SK-MEL-5 (cell line): ENCODE data around the gene MEMO1. TPM values are rescaled to one million over a fixed set of nuclear protein-coding genes. Genes with fewer than 3 reads are reported as not detected.
"Not testable (repeated sequence)": the region's sequence is repeated elsewhere in the genome, so short reads cannot be mapped to it uniquely, and the experiment has no call there.

Source experiments
- DNase-seq: peaks from one replicate; pipeline ENCODE4 v3.0.0-alpha.2; 2016; ENCODE audit warnings: low read depth, low spot score
- in situ Hi-C: cut with HindIII; loops from 2 replicates; pipeline ENCODE4 v1.10.0; 2016; ENCODE audit warnings: low sequenced_read_pairs, high pct_unique_total_duplicates, low pct_unique_long_range_greater_than_20kb
- total RNA-seq: library from RNA; depleted of rRNA; stranded (reverse); fragments of >200 nt; shearing (Covaris generic); gene quantifications from 2 replicates; pipeline ENCODE4 v1.2.3, GENCODE V29; 2014

Gene MEMO1
- total RNA-seq, 1 experiment from 2014 or later: 56.2 TPM

DNA sequence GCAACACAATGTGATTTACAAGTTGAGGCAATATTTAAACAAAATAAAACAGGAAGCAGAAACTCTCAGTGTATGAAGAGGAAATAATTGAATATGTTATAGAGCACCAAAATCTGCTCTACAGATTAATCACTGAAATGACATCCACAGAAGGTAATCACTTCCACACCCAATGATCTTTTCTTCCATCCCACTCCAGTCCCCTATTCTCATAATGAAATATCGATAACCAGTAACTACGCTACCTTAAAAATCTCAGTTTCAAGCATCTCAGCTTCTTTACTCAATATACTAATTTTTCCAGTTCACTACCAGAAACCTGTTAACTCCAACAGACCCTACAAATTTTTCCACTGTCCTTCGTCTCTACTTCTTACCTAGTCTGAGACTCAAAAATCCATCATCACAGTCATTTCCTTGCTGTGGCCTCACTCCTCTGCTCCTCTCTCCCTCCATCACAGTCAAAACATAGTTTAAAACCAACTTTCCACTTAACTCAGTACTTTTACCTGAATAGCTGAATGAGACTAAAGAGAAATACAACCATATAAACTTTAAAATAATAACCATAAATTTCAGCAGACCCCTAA lies 67.1 kb downstream of the MEMO1 start:
- in situ Hi-C loops: no loop called here
- DNase-seq: no peak

DNA sequence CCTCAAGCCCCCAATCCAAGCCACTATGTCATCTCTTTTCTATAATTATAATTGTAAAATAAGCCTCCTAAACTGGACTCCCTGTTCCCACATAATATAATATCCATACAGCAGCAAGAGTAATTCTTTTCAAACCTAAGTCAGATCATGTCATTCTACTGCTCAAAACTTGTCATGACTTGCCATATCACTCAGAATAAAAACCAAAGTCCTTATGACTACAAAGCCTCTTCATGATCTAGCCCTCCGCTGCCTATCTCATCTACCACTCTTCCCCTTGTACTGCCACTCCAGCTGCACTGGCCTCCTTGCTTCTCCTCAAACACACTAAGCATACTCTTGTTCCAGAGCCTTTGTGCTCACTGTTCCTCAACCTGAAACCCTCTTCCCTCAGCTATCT lies 69.9 kb downstream of the MEMO1 start:
- in situ Hi-C loops: no loop called here
- DNase-seq: no peak

DNA sequence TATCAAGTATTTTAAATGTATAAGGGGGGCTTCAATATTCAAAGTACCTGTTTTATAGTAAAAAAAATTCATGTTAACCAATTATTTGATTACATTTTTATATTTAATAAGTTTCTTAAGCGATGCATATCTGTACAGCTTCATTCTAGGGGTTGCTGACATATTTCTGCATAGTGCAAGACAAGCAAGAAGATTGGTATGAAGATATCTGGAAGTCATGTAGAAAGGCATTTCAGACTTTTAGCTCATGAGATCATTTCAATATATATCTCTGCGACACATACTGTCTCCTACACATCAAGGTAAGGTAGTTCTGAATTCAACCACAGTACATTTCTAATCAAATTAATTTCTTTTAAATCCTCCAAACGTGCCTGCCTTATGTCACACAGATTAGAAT lies 73.1 kb downstream of the MEMO1 start:
- in situ Hi-C loops: no loop called here
- DNase-seq: no peak

DNA sequence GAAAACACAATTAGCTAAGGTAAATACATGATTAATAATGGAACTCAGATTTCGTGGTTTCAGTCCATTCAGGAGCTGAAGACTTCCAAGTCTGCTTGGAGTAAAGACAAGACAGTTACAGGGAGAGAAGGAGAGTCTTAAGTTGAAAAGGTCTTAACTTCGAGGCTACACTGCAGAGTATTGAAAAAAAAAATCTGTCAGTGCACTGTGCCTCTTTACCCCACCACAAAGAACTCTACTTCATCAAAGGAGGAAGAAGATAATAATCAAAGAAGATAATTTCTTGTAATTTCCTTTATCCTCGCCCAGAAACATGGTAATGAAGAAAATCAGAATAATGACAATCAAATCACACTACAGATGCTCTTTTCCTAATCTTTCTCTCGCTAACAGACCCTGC lies 75.4 kb downstream of the MEMO1 start:
- DNase-seq: no peak
- in situ Hi-C loops: no loop called here

DNA sequence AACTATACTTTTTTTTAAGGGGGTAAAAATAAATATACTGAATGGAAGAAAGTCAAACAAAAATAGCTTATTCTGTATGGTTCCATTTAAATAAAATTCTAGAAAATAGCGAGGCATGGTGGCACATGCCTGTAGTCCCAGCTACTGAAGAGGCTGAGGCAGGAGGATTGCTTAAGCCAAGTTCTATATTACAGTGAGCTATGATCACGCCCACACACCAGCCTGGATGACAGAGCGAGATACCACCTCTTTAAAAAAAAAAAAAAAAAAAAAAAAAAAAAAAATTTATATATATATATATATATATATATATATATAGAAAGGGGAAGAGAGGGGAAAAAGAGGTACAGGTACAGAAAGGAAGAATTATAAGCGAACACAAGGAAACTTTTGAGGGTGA lies 77.7 kb downstream of the MEMO1 start:
- no peak for DNase-seq
- in situ Hi-C loops: no loop called here

DNA sequence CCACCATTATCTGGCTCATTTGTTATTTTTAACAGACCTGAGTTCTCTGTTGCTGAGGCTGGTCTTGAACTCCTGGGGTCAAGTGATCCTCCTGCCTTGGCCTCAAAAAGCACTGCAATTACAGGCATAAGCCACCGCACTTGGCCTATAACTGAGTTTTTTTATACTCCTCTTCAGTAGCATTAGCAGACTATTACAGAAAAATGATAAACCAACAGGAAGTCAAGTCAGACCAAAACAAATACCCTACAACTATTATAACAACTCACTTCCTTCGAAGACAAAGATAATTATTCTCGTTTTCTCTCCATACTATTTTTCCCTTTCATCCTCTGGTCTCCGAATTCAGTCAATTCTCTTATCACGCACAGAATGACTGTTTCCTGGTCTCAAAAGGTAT lies 78.2 kb downstream of the MEMO1 start:
- DNase-seq: no peak
- in situ Hi-C loops: no loop called here

DNA sequence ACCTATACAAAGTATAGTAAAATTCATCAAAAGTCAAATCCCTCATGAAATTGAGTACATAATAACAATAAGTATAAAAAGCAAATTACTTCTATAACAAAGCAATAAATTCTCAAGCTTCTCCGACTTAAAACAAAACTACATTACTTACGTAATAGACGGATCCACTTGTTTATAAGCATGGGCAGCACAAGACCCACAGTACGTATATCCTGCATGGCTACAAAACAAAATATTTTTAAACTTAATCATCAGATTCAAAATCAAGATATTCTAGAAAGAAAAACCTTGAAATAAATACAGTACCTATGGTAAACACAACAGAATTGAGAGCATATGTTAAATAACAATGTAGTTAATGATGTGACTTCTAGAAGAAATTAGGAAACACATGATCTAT lies 78.9 kb downstream of the MEMO1 start:
- no peak for DNase-seq
- in situ Hi-C loops: no loop called here

DNA sequence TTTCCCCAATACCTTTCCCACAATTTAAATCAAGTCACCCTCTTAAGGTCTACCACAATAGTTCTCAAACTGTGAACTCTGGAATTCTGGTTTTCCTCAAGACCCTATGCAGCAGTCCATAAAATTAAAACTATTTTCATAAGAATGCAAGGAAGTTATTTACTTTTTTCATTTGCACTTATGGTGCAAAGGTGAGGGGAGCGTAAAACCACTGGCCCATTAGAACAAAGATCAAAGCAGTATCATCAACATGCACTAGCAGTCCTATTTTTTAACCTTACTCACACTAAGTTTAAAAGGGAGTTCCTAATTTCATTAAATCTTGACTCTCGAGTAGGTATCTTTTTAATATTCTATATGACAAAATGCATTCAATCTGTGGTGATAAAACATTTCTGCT lies 85.3 kb downstream of the MEMO1 start:
- no peak for DNase-seq
- in situ Hi-C loops: no loop called here

DNA sequence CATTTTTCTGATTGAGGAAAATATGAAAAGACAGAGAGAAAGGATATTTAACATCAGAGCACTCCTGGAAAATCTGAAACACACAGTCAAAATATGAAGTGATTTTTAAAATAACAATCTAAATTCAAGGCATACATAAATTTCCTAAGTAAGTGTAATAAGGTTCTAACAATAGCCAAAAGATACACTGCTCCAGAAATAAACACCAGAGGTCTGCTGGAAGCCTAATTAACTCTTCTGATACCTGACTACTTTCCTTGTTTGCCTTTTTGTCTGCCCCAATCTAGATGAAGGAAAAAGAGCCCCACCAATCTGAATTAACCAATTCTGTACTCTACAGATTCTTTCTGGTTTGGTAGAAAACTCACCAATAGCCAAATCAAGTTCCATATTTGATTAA lies 87.1 kb downstream of the MEMO1 start:
- in situ Hi-C loops: no loop called here
- no peak for DNase-seq

DNA sequence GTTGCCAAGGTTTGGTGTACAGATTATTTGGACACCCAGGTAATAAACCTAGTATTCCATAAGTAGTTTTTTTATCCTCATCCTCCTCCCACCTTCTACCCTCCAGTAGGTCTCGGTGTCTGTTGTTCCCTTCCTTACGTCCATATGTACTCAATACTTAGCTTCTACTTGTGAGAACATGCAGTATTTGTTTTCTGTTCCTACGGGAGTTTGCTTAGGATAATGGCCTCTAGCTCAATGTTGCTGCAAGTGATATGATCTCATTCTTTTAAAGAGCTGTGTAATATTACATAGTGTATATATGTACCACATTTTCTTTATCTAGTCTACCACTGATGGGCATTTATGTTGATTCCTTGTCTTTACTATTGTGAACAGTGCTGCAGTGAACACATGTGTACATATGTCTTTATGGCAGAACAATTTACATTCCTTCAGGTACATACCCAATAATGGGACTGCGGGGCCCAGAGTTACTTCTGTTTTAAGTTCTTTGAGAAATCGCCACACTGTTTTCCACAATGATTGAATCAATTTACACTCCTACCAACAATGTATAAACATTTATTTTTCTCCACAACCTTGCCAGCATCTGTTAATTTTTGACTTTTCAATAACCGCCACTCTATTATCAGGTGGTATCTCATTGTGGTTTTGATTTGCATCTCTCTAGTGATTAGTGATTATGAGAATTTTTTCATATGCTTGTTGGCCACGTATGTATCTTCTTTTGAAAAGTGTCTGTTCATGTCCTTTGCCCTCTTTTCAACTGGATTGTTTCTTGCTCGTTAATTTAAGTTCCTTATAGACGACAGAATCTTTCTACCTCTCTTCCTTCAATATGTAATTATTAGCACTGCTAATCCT lies 88.0 kb downstream of the MEMO1 start:
- in situ Hi-C loops: no loop called here
- DNase-seq: no peak

DNA sequence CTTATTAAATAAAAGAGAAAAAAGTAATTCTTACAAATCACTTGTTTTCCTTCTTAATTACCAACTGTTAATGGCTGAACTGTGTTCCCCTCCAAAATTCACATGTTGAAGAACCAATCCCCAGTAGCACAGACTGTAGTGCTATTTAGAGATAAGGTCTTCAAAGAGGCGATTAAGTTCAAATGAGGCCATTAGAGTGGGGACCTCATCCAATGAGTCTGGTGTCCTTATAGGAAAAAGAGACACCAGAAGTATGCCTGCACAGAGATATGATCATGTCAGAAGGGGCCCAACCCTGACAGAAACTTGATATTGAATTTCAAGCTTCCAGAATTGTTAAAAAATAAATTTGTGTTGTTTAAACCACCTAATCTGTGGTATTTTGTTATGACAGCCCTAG lies 89.8 kb downstream of the MEMO1 start:
- in situ Hi-C loops: no loop called here
- no peak for DNase-seq

DNA sequence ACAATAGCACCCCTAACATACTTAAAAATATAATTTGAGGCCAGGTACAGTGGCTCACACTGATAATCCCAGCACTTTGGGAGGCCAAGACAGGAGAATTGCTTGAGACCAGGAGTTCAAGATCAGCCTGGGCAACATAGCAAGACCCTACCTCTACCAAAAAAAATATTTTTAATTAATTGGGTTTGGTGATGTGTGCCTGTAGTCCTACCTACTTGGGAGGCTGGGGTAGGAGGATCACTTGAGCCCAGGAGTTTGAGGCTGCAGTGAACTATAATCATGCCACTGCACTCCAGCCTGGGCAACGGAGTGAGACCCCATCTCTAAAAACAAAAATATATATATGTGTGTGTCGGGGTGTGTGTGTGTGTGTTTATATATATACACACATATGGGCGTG lies 91.3 kb downstream of the MEMO1 start:
- in situ Hi-C loops: no loop called here
- DNase-seq: no peak

DNA sequence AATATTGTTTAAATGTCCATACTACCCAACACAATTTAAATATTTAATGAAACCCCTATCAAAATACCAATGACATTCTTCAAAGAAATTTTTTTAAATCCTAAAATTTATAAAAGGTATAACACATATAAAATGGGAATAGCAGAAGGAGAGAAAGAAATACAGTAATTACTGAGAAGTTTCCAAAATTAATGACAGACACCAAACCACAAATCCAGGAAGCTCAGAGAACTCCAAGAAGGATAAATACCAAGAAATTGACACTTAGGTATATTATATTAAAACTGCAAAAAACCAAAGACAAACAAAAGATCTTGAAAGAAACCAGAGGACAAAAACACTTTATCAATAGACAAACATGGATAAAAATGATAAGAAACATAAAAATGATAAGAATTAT lies 101.1 kb downstream of the MEMO1 start:
- in situ Hi-C loops: no loop called here
- DNase-seq: no peak

DNA sequence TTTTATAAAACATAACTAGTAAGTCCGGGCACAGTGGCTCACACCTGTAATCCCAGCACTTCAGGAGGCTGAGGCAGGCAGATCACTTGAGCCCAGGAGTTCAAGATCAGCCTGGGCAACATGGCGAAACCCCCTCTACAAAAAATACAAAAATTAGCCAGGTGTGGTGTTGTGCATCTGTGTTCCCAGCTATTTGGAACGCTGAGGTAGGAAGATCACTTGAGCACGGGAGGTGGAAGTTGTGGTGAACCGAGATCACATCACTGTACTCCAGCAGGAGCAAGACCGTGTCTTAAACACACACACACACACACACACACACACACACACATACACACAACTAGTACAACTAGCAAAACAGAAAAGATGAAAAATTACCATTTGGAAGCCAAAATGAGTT lies 103.3 kb downstream of the MEMO1 start:
- in situ Hi-C loops: not testable (repeated sequence)

DNA sequence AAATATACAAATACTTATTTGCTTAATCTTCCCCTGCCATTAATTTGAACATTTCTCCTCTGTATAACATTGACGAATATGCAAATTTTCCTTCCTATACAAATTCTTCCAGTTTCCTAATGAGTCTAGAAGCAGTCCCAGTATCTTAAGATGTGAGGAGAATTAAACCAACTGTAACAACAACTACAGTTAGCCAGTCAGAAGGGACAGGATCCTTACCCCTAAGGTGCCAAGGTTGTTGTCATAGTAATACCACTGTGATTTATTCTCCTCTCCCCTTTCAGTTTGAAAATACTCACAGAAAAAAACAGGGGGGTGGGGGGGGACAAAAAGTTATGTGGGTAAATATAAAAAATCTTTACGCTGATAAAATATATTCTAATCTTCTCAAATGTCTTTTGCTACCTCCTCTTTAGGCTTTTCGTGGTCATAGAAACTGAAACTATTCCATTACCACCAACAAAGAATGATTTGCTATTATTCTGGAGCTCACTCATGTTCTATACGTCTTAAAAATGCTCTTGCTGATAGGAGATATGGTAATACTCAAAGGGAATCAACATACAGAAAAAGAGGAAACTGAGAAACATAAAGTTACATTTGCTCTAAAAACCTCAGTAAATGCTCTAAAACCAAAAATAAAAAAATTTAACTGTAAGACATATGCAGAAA lies 107.6 kb downstream of the MEMO1 start:
- in situ Hi-C loops: no loop called here

More for the DNA sequence above, 103.3 kb downstream of the MEMO1 start:
- DNase-seq: not testable (repeated sequence)

DNA sequence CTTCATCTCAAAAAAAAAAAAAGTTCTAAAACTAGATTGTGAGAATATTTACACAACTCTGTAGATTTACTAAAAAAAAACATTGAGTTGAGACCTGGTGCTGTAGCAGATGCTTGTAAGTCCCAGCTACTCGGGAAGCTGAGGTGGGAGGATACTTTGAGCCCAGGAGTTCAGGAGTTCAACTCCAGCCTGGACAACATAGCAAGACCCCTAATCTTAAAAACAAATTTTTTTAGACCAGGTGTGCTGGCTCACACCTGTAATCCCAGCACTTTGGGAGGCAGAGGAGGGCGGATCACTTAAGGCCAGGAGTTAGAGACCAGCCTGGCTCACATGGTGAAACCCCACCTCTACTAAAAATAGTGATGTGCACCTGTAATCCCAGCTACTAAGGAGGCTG lies 108.9 kb downstream of the MEMO1 start:
- DNase-seq: no peak
- in situ Hi-C loops: no loop called here

More for the DNA sequence above, 107.6 kb downstream of the MEMO1 start:
- DNase-seq: no peak

DNA sequence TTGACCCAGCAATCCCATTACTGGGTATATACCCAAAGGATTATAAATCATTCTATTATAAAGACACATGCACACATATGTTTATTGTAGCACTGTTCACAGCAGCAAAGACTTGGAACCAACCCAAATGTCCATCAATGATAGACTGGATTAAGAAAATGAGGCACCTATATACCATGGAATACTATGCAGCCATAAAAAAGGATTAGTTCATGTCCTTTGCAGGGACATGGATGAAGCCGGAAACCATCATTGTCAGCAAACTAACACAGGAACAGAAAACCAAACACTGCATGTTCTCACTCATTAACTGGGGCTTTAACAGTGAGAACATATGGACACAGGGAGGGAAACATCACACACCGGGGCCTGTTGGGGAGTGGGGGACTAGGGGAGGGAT lies 110.7 kb downstream of the MEMO1 start:
- DNase-seq, in situ Hi-C loops: not testable (repeated sequence)

DNA sequence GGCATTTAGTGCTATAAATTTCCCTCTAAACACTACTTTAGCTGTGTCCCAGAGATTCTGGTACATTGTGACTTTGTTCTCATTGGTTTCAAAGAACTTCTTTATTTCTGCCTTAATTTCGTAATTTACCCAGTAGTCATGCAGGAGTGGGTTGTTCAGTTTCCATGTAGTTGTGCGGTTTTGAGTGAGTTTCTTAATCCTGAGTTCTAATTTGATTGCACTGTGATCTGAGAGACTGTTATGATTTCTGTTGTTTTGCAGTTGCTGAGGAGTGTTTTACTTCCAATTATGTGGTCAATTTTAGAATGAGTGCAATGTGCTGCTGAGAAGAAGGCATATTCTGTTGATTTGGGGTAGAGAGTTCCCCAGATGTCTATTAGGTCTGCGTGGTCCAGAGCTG lies 112.5 kb downstream of the MEMO1 start:
- in situ Hi-C loops: not testable (repeated sequence)

DNA sequence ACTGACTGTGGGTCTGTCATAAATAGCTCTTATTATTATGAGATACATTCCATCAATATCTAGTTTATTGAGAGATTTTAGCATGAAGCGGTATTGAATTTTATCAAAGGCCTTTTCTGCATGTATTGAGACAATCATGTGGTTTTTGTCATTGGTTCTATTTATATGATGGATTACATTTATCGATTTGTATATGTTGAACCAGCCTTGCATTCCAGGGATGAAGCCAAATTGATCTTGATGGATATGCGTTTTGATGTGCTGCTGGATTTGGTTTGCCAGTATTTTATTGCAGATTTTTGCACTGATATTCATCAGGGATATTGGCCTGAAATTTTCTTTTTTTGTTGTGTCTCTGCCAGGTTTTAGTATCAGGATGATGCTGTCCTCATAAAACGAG lies 113.5 kb downstream of the MEMO1 start:
- DNase-seq, in situ Hi-C loops: not testable (repeated sequence)

More for the DNA sequence above, 112.5 kb downstream of the MEMO1 start:
- not testable (repeated sequence) for DNase-seq
